ENCODE data around the gene SRRM2. TPM values are rescaled to one million over a fixed set of nuclear protein-coding genes. Genes with fewer than 3 reads are reported as not detected.

The SRRM2 gene
- total RNA-seq, 2 donors from 2014 or later = 377 to 539 TPM

DNA sequence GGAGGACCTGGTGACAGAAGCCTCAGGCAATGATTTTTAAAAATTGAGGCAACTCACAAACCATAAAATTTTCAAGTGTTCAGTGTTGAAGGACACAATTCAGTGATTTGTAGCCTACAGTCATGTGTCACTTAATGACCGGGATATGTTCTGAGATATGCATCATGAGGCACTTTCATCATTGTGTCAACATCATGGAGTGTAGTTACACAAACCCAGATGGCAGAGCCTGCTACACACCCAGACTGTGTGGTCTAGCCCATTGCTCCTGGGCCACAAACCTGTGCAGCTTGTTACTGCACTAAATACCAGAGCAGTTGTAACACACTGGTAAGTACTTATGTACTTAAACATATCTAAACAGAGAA is 47.4 kb downstream of the SRRM2 start:
- H3K9ac ChIP-seq (ENCODE audit: low read depth in 2 of 2, low read length in 2 of 2) = peak overlapping the region in 1 of 2 donors; percentile 77
- H3K9me3 ChIP-seq = no peaks in the 10 kb centered on the region
- H3K4me3 ChIP-seq = no peak overlapping the region
- peaks cover 5% of the 10 kb centered on the region for H3K4me1 ChIP-seq
- TF ChIP-seq, protein P1, sequence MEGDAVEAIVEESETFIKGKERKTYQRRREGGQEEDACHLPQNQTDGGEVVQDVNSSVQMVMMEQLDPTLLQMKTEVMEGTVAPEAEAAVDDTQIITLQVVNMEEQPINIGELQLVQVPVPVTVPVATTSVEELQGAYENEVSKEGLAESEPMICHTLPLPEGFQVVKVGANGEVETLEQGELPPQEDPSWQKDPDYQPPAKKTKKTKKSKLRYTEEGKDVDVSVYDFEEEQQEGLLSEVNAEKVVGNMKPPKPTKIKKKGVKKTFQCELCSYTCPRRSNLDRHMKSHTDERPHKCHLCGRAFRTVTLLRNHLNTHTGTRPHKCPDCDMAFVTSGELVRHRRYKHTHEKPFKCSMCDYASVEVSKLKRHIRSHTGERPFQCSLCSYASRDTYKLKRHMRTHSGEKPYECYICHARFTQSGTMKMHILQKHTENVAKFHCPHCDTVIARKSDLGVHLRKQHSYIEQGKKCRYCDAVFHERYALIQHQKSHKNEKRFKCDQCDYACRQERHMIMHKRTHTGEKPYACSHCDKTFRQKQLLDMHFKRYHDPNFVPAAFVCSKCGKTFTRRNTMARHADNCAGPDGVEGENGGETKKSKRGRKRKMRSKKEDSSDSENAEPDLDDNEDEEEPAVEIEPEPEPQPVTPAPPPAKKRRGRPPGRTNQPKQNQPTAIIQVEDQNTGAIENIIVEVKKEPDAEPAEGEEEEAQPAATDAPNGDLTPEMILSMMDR (IDR thresholded peaks at IDR 0.05) = no peak
- DNase-seq = peak; percentile 81
- H3K27me3 ChIP-seq = no peaks in the 10 kb centered on the region
- H3K36me3 ChIP-seq = no peaks in the 10 kb centered on the region
- peak overlapping the region; percentile 73 for H3K27ac ChIP-seq
- intact Hi-C loops (cut with DNase I) = no loop called here

DNA sequence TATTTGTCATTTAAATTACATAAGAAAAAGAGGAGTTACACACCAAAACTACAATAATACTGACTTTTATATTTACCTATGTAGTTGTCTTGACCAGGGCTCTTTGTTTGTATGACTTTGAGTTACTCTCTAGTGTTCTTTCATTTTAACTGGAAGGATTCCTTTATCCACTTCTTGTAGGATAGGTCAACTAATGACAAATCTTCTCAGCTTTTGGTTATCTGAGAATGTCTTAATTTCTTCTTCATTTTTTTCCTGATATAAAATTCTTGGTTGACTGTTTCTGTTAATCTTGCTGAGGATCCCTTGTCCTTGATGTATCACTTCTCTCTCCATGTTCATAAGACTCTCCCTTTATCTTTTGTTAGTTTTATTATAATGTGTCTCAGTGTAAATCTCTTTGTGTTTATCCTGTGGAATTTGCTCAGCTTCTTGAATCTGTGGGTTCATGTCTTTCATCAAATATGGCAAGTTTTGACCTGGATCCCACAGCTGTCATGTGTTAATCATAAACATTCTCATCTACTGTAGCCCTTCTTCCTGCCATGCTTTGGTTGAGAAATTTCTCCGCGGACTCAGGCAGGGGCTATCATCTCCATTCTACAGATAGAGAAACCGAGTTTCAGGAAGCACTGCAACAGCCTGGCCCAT is 51.2 kb downstream of the SRRM2 start:
- Histone ChIP-seq H3K9ac (ENCODE audit: low read depth in 2 of 2, low read length in 2 of 2) (no peak overlapping the region), H3K27ac (no peak overlapping the region), H3K27me3 (no peaks in the 10 kb centered on the region), H3K9me3 (no peaks in the 10 kb centered on the region), H3K4me3 (no peak overlapping the region), H3K4me1 (no peaks in the 10 kb centered on the region), H3K36me3 (no peaks in the 10 kb centered on the region)
- DNase-seq = no peak
- TF ChIP-seq, protein P1 (IDR thresholded peaks at IDR 0.05) = no peak
- intact Hi-C loops (cut with DNase I) = no loop called here

DNA sequence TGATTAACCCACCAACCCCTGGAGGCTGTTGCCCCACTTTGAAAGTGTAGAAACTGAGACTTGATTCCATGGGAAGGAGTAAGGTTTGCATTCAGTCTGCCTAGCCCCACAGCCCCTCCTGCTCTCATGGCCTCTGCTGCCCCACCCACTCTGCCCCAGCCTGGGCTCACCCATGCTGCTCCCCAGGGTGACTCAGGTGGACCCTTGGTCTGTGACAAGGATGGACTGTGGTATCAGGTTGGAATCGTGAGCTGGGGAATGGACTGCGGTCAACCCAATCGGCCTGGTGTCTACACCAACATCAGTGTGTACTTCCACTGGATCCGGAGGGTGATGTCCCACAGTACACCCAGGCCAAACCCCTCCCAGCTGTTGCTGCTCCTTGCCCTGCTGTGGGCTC is 52.3 kb downstream of the SRRM2 start:
- no peak overlapping the region for H3K4me3 ChIP-seq
- H3K27ac ChIP-seq = no peak overlapping the region
- H3K36me3 ChIP-seq = no peaks in the 10 kb centered on the region
- TF ChIP-seq, protein P1 (IDR thresholded peaks at IDR 0.05) = no peak
- H3K9ac ChIP-seq (ENCODE audit: low read depth in 2 of 2, low read length in 2 of 2) = no peak overlapping the region
- H3K4me1 ChIP-seq = no peaks in the 10 kb centered on the region
- DNase-seq = no peak
- intact Hi-C loops (cut with DNase I) = no loop called here
- H3K27me3 ChIP-seq = no peaks in the 10 kb centered on the region
- no peaks in the 10 kb centered on the region for H3K9me3 ChIP-seq

DNA sequence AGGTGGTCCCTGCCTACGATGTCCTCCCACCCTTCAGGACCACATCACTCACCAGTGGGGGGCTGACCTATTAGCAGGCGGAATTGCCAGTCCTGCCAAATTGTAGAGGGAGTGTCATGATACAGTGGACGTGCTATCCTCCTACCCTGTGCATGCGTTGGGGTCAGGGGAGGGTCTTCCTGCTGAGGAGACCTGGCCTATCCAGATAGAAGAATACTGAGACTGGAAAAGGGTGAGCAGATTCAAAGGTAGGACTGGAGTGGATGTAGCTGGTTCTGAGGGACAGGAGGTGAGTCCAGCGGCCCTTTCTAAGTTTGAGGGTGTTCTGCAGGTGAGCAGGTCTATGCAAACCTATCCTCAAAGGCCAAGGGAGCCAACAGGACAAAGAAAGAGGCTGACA is 53.8 kb downstream of the SRRM2 start:
- Histone ChIP-seq H3K9me3 (no peaks in the 10 kb centered on the region), H3K27ac (no peak overlapping the region), H3K27me3 (no peaks in the 10 kb centered on the region), H3K36me3 (no peaks in the 10 kb centered on the region), H3K9ac (ENCODE audit: low read depth in 2 of 2, low read length in 2 of 2) (no peak overlapping the region), H3K4me1 (no peaks in the 10 kb centered on the region), H3K4me3 (no peak overlapping the region)
- TF ChIP-seq, protein P1 (IDR thresholded peaks at IDR 0.05) = no peak
- no peak for DNase-seq
- intact Hi-C loops (cut with DNase I) = no loop called here

DNA sequence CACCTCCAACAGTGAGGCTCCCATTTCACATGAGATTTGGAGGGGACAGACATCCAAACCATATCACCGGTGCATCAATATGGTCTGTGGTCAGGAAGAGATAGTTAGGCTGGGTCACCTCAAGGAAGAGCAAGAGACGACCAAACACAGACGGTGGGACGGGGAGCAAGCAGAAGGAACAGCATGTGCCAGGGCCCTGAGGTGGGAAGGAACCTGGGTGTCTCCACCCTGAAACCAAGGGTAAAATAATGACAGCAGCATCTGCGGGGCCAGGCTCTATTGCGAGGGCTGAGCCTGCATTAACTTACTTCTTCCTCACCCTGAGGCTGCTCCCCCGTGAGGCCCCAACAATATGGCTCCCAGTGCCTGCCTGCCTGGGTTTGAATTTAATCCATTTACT is 55.7 kb downstream of the SRRM2 start:
- Histone ChIP-seq H3K27me3 (no peaks in the 10 kb centered on the region), H3K36me3 (no peaks in the 10 kb centered on the region), H3K9ac (ENCODE audit: low read depth in 2 of 2, low read length in 2 of 2) (no peak overlapping the region), H3K4me3 (no peak overlapping the region), H3K9me3 (no peaks in the 10 kb centered on the region), H3K27ac (no peak overlapping the region), H3K4me1 (no peaks in the 10 kb centered on the region)
- intact Hi-C loops (cut with DNase I) = loop anchor here (2.0 kb wide), 1 partner anchor 21 kb away; no protein-coding TSS in a partner anchor
- TF ChIP-seq, protein P1 (IDR thresholded peaks at IDR 0.05) = no peak
- no peak for DNase-seq
